GM12878 (cell line): Measurements from ENCODE around the gene DSE. TPM values are rescaled to one million over a fixed set of nuclear protein-coding genes. Genes with fewer than 3 reads are reported as not detected.

Experiments used
- ATAC-seq: fragments of 200-7000 bp; cut with Tn5 transposase; 3 replicates; pipeline ENCODE4 v1.9.1; 2020; ENCODE audit warnings: mild to moderate bottlenecking, moderate library complexity
- BruUV-seq: library from RNA; stranded (reverse); fragments of 400-500 nt; replicated peaks from 2 replicates; lab custom pipeline; 2021; lab: Mats Ljungman, UMichigan
- CTCF ChIA-PET: fragments of 300-600 bp; sonication (Branson Sonifier 250); formaldehyde crosslinking; extraction: SDS; loops from one replicate; lab custom pipeline; 2021; ENCODE audit warnings: inconsistent platforms; lab: Yijun Ruan, JAX
- POLR2A ChIA-PET: fragments of 350-600 bp; formaldehyde crosslinking; extraction: SDS; loops from one replicate; lab custom pipeline; 2021; ENCODE audit warnings: inconsistent platforms; lab: Charles Lee
- RAD21 ChIA-PET: fragments of 300-600 bp; sonication (Branson Sonifier 250); formaldehyde crosslinking; loops from one replicate; lab custom pipeline; 2023; ENCODE audit warnings: antibody characterized with exemption; ENCODE audit not compliant: unreplicated experiment; lab: Charles Lee
- SMC1A ChIA-PET: fragments of 300-600 bp; sonication (Branson Sonifier 250); formaldehyde crosslinking; loops from one replicate; lab custom pipeline; 2023; ENCODE audit not compliant: unreplicated experiment, uncharacterized antibody; lab: Charles Lee
- DNase-seq: peaks from one replicate; pipeline ENCODE4 v3.0.0-alpha.2; 2011; ENCODE audit warnings: low read depth, low spot score
- FAIRE-seq: peaks from 3 replicates; lab custom pipeline; 2011; peaks lifted over from hg19 to GRCh38; lab: Jason Lieb, UNC
- H2AFZ ChIP-seq: 2 replicates; pipeline ENCODE4 v1.6.0; 2011; ENCODE audit warnings: low read depth, low read length, control low read depth; ENCODE audit not compliant: control insufficient read depth
- H3K27ac ChIP-seq: 2 replicates; pipeline ENCODE4 v1.5.1; 2011; ENCODE audit warnings: control low read depth; ENCODE audit not compliant: control insufficient read depth, insufficient read depth
- H3K27me3 ChIP-seq, 2 experiments: replicated peaks in 1 of 2; 2 replicates each; pipeline versions ENCODE4 v1.6.0 to v1.6.1; 2011; ENCODE audit warnings: low read length in 1 of 2; ENCODE audit not compliant: control insufficient read depth in 2 of 2, insufficient read depth in 2 of 2
- H3K36me3 ChIP-seq, 2 experiments: 2 replicates each; pipeline ENCODE4 v1.5.1; 2011; ENCODE audit warnings: low read length in 1 of 2; ENCODE audit not compliant: control insufficient read depth in 2 of 2, insufficient read depth in 2 of 2
- H3K4me1 ChIP-seq: 2 replicates; pipeline ENCODE4 v1.6.1; 2011; ENCODE audit warnings: mild to moderate bottlenecking, low read length, moderate library complexity, mixed read lengths; ENCODE audit not compliant: control insufficient read depth, insufficient read depth
- H3K4me2 ChIP-seq: 2 replicates; pipeline ENCODE4 v1.6.0; 2011; ENCODE audit warnings: control low read depth; ENCODE audit not compliant: control insufficient read depth, insufficient read depth
- H3K4me3 ChIP-seq: fragments of 200-600 bp; sonication (generic); 2 replicates; pipeline ENCODE4 v1.5.1; 2016
- H3K79me2 ChIP-seq: 2 replicates; pipeline ENCODE4 v1.6.0; 2011; ENCODE audit warnings: low read length; ENCODE audit not compliant: control insufficient read depth, insufficient read depth
- H3K9ac ChIP-seq: 2 replicates; pipeline ENCODE4 v1.8.0; 2011; ENCODE audit warnings: low read length, control low read depth, mixed read lengths; ENCODE audit not compliant: control insufficient read depth, insufficient read depth
- H3K9me3 ChIP-seq: replicated peaks from 3 replicates; pipeline ENCODE4 v1.5.1; 2011; ENCODE audit warnings: mild to moderate bottlenecking, low read length; ENCODE audit not compliant: control insufficient read depth, insufficient read depth
- H4K20me1 ChIP-seq: 2 replicates; pipeline ENCODE4 v1.6.0; 2011; ENCODE audit not compliant: control insufficient read depth, insufficient read depth
- ATF3 ChIP-seq: IDR thresholded peaks from 2 replicates; pipeline ENCODE4 v1.6.1; 2011; ENCODE audit warnings: low read depth, mild to moderate bottlenecking, low read length, moderate library complexity, borderline replicate concordance; ENCODE audit errors: extremely low read depth
- E2F4 ChIP-seq: IDR thresholded peaks from 2 replicates; pipeline ENCODE4 v1.6.1; 2012; ENCODE audit warnings: low read depth, low read length, improper control_type of control experiment
- E2F8 ChIP-seq: fragments of 450-650 bp; IDR thresholded peaks from 2 replicates; pipeline ENCODE4 v1.6.1; 2018; ENCODE audit warnings: mild to moderate bottlenecking, low read depth, moderate library complexity; ENCODE audit not compliant: partially characterized antibody
- EED ChIP-seq: sonication (generic); IDR thresholded peaks from 2 replicates; pipeline ENCODE4 v1.6.1; 2016; ENCODE audit warnings: antibody characterized with exemption, low read depth
- ELK1 ChIP-seq: IDR thresholded peaks from 2 replicates; pipeline ENCODE4 v1.6.1; 2012; ENCODE audit warnings: low read depth, low read length, improper control_type of control experiment
- IRF4 ChIP-seq: IDR thresholded peaks from 2 replicates; pipeline ENCODE4 v1.6.1; 2011; ENCODE audit warnings: low read depth, low read length
- LARP7 ChIP-seq: fragments of 450-650 bp; IDR thresholded peaks from 2 replicates; pipeline ENCODE4 v1.6.1; 2017; ENCODE audit warnings: mild to moderate bottlenecking
- MEF2A ChIP-seq: IDR thresholded peaks from 2 replicates; pipeline ENCODE4 v1.6.1; 2011; ENCODE audit warnings: low read depth, mild to moderate bottlenecking, low read length, moderate library complexity; ENCODE audit not compliant: insufficient read depth
- NFYA ChIP-seq: IDR thresholded peaks from 2 replicates; pipeline ENCODE4 v1.6.1; 2011; ENCODE audit warnings: low read depth, mild to moderate bottlenecking, low read length, improper control_type of control experiment, borderline replicate concordance
- PAX8 ChIP-seq: fragments of 450-650 bp; IDR thresholded peaks from 2 replicates; pipeline ENCODE4 v1.6.1; 2017; ENCODE audit warnings: mild to moderate bottlenecking, moderate library complexity
- PML ChIP-seq: IDR thresholded peaks from 2 replicates; pipeline ENCODE4 v1.6.1; 2012; ENCODE audit warnings: low read length, inconsistent platforms
- RAD21 ChIP-seq: IDR thresholded peaks from 2 replicates; pipeline ENCODE4 v1.6.1; 2011; ENCODE audit warnings: mild to moderate bottlenecking, low read depth, low read length, moderate library complexity; ENCODE audit not compliant: insufficient read depth
- SKIL ChIP-seq: fragments of 450-650 bp; IDR thresholded peaks from 2 replicates; pipeline ENCODE4 v1.6.1; 2017; ENCODE audit warnings: mild to moderate bottlenecking, low read depth, inconsistent platforms; ENCODE audit not compliant: poor library complexity, severe bottlenecking
- SMAD1 ChIP-seq: fragments of 450-650 bp; IDR thresholded peaks from 2 replicates; pipeline ENCODE4 v1.6.1; 2018; ENCODE audit warnings: mild to moderate bottlenecking, low read depth; ENCODE audit not compliant: partially characterized antibody
- SPI1 ChIP-seq: IDR thresholded peaks from 2 replicates; pipeline ENCODE4 v1.6.1; 2011; ENCODE audit warnings: low read depth, mild to moderate bottlenecking, low read length, moderate library complexity, borderline replicate concordance; ENCODE audit not compliant: insufficient read depth
- USF2 ChIP-seq: IDR thresholded peaks from 2 replicates; pipeline ENCODE4 v1.6.1; 2011; ENCODE audit warnings: low read depth, low read length, improper control_type of control experiment, borderline replicate concordance
- in situ Hi-C: fragments of 300-500 bp; cut with MboI; formaldehyde crosslinking; loops from 9 replicates; pipeline ENCODE4 v1.14.3; 2018; ENCODE audit warnings: mixed read lengths
- intact Hi-C: fragments of 100-400 bp; cut with micrococcal nuclease; formaldehyde crosslinking; loops from one replicate; pipeline ENCODE4 v1.14.2; 2022; ENCODE audit not compliant: unreplicated experiment
- polyA plus RNA-seq, 11 experiments: library from polyadenylated mRNA; depleted of rRNA in 4 of 11; unstranded in 6 of 11; stranded (reverse) in 5 of 11; fragments of >200 nt; fragmentation: Nextera tagmentation in 4 of 11; fragmentation: Illumina TruSeq in 1 of 11; extraction: Ambion mirVana in 4 of 11; extraction: Trizol in 1 of 11; gene quantifications; 1 replicate in 1 of 11; 2 replicates in 10 of 11; pipeline versions ENCODE4 v1.2.1 to v1.2.3, GENCODE V29; 2011 to 2016; ENCODE audit warnings: inconsistent platforms in 2 of 11, missing spikeins in 2 of 11, low read depth in 1 of 11
- total RNA-seq, 4 experiments: library from RNA; depleted of rRNA in 3 of 4; stranded (reverse); fragments of >200 nt in 3 of 4; fragmentation: Illumina TruSeq in 1 of 4; extraction: Trizol in 1 of 4; gene quantifications; 2 replicates each; pipeline versions ENCODE4 v1.2.1 to v1.2.3, GENCODE V29; 2013 to 2021

DSE gene
- total and polyA plus RNA-seq, 10 of the 15 experiments (the other 5 are each of a cell fraction or from before 2014, with no cell fraction given) = 12.6 to 76.4 (median 43.0) TPM

- Histone ChIP-seq H3K27ac (no peak overlapping the region), H2AFZ (no peak overlapping the region), H4K20me1 (no peaks in the 10 kb centered on the region), H3K79me2 (no peaks in the 10 kb centered on the region), H3K4me2 (no peak overlapping the region), H3K27me3 (no peaks in the 10 kb centered on the region), H3K4me1 (peaks cover 10% of the 10 kb centered on the region), H3K4me3 (no peak overlapping the region), H3K9ac (no peak overlapping the region), H3K36me3 (no peaks in the 10 kb centered on the region), H3K9me3 (no peaks in the 10 kb centered on the region)
- POLR2A ChIA-PET = no interaction called here
- ATAC-seq = no peak
- CTCF ChIA-PET = interaction anchor here (1.0 to 4.3 kb wide), 4 partner anchors 20 to 163 kb away, joined by 4 to 25 read pairs (median 4); no protein-coding TSS in a partner anchor
- intact Hi-C loops (no loop called here), in situ Hi-C loops (no loop called here)
- RAD21 ChIA-PET = interaction anchor here (0.8 to 1.7 kb wide), 4 partner anchors 10 to 234 kb away, joined by 3 to 4 read pairs (median 4); no protein-coding TSS in a partner anchor
- SMC1A ChIA-PET = interaction anchor here (0.7 to 2.1 kb wide), 3 partner anchors 19 to 165 kb away, joined by 3 to 9 read pairs (median 4); no protein-coding TSS in a partner anchor
- DNase-seq = no peak
- FAIRE-seq = no peak
- BruUV-seq = no TSS peak
- TF ChIP-seq SPI1 (no peak), USF2 (no peak), SMAD1 (no peak), ATF3 (no peak), EED (no peak), SKIL (no peak), E2F8 (no peak), ELK1 (no peak), PML (no peak), E2F4 (no peak), RAD21 (no peak), MEF2A (no peak), PAX8 (no peak), IRF4 (no peak), NFYA (no peak), LARP7 (no peak)
Observed at GRCh38 chr6:116451916-116452315, 81.2 kb downstream of the DSE start.
